GM12891 (cell line): ENCODE measurements around the gene CETP.

Experiments used
- DNase-seq: peaks from one replicate; pipeline ENCODE4 v3.0.0; 2011; ENCODE audit warnings: low spot score; ENCODE audit not compliant: insufficient read length
- FAIRE-seq: peaks from 2 replicates; lab custom pipeline; 2011; peaks lifted over from hg19 to GRCh38; lab: Jason Lieb, UNC
- PAX5 ChIP-seq: IDR thresholded peaks from 2 replicates; pipeline ENCODE4 v1.6.1; 2011; ENCODE audit warnings: low read length, moderate library complexity, mild to moderate bottlenecking; ENCODE audit not compliant: insufficient read depth, severe bottlenecking
- POLR2A ChIP-seq: IDR thresholded peaks from 2 replicates; pipeline ENCODE4 v1.6.1; 2011; ENCODE audit warnings: low read depth, low read length, control low read depth
- POLR2AphosphoS5 ChIP-seq: IDR thresholded peaks from 2 replicates; pipeline ENCODE4 v1.6.1; 2011; ENCODE audit warnings: low read depth, low read length, control low read depth
- POU2F2 ChIP-seq: IDR thresholded peaks from 2 replicates; pipeline ENCODE4 v1.6.1; 2011; ENCODE audit warnings: low read depth, mild to moderate bottlenecking, control low read depth, low read length, moderate library complexity
- SPI1 ChIP-seq: IDR thresholded peaks from 2 replicates; pipeline ENCODE4 v1.6.1; 2011; ENCODE audit warnings: low read depth, low read length, control low read depth
- TAF1 ChIP-seq: IDR thresholded peaks from 2 replicates; pipeline ENCODE4 v1.6.1; 2011; ENCODE audit warnings: low read depth, low read length, control low read depth

Gene CETP

GRCh38 chr16:56935201-56935600, 26.5 kb upstream of the CETP start:
- TF ChIP-seq PAX5 = no peak
- no peak for TF ChIP-seq TAF1
- TF ChIP-seq POLR2A = no peak
- TF ChIP-seq SPI1 = no peak
- no peak for TF ChIP-seq POLR2AphosphoS5
- TF ChIP-seq POU2F2 = no peak
- DNase-seq (no peak), FAIRE-seq (peak; percentile 33)

GRCh38 chr16:56936491-56936890, 25.3 kb upstream of the CETP start:
- FAIRE-seq (no peak), DNase-seq (no peak)
- TF ChIP-seq SPI1 (no peak), PAX5 (no peak), POU2F2 (no peak), POLR2AphosphoS5 (no peak), TAF1 (no peak), POLR2A (no peak)

GRCh38 chr16:56936950-56937349, 24.8 kb upstream of the CETP start:
- DNase-seq (no peak), FAIRE-seq (no peak)
- TF ChIP-seq TAF1 (no peak), POLR2A (0 out of 2 replicates have a peak, but pooled peaks have one; percentile 26), POLR2AphosphoS5 (no peak), PAX5 (no peak), SPI1 (no peak), POU2F2 (no peak)

GRCh38 chr16:56938664-56939513, 22.9 kb upstream of the CETP start:
- TF ChIP-seq POLR2A (no peak; the same call in 1 of the 2 replicates), TAF1 (no peak; the same call in 1 of the 2 replicates), SPI1 (no peak), POLR2AphosphoS5 (no peak; the same call in 1 of the 2 replicates), POU2F2 (no peak), PAX5 (no peak)
- FAIRE-seq (peak; percentile 23), DNase-seq (no peak)

- no peak for DNase-seq
- no peak for TF ChIP-seq TAF1
- TF ChIP-seq SPI1 = no peak
- no peak for TF ChIP-seq POU2F2
- no peak for TF ChIP-seq PAX5
- TF ChIP-seq POLR2A = no peak; the same call in 1 of the 2 replicates
- TF ChIP-seq POLR2AphosphoS5 = no peak
- FAIRE-seq = no peak
Observed at GRCh38 chr16:56939801-56940200, 21.9 kb upstream of the CETP start.

- FAIRE-seq (peak; percentile 9), DNase-seq (no peak)
- peak; percentile 30; the same call in 1 of the 2 replicates for TF ChIP-seq POU2F2
- no peak for TF ChIP-seq PAX5
- no peak for TF ChIP-seq TAF1
- peak; percentile 82 for TF ChIP-seq POLR2A
- peak; percentile 89 for TF ChIP-seq POLR2AphosphoS5
- 0 out of 2 replicates have a peak, but pooled peaks have one; percentile 32 for TF ChIP-seq SPI1
Observed at GRCh38 chr16:56941092-56941491, 20.7 kb upstream of the CETP start.

GRCh38 chr16:56941856-56942331, 19.9 kb upstream of the CETP start:
- no peak for FAIRE-seq
- no peak for DNase-seq
- TF ChIP-seq POLR2AphosphoS5 (peak; percentile 85), POU2F2 (no peak), POLR2A (peak; percentile 88; the same call in 1 of the 2 replicates), TAF1 (no peak)

- TF ChIP-seq POU2F2 (no peak), PAX5 (no peak), POLR2AphosphoS5 (no peak; the same call in 1 of the 2 replicates), POLR2A (0 out of 2 replicates have a peak, but pooled peaks have one; percentile 17), TAF1 (no peak), SPI1 (no peak)
- no peak for DNase-seq
- FAIRE-seq = no peak
Observed at GRCh38 chr16:56943761-56944375, 17.9 kb upstream of the CETP start.
